Liver (tissue), 9 donors: Measurements from ENCODE around the gene EHD4. TPM values are rescaled to one million over a fixed set of nuclear protein-coding genes. Genes with fewer than 3 reads are reported as not detected.

Source experiments
- DNase-seq: peaks from one replicate; pipeline ENCODE4 v3.0.0-alpha.2; 2017; ENCODE audit warnings: low spot score
- H3K27ac ChIP-seq, 2 donors: one replicate each; pipeline ENCODE4 v1.7.0; 2013; ENCODE audit warnings: inconsistent platforms in 2 of 2, low read length in 2 of 2, control low read depth in 1 of 2, low read depth in 1 of 2, mild to moderate bottlenecking in 1 of 2
- H3K27me3 ChIP-seq, 4 donors: one replicate each; pipeline versions ENCODE4 v1.6.1 to v1.7.0; 2013; ENCODE audit warnings: low read length in 3 of 4, inconsistent platforms in 1 of 4, mild to moderate bottlenecking in 1 of 4, moderate library complexity in 1 of 4; ENCODE audit not compliant: control insufficient read depth in 4 of 4, insufficient read depth in 4 of 4
- H3K36me3 ChIP-seq, 4 donors: one replicate each; pipeline versions ENCODE4 v1.6.1 to v1.7.0; 2013; ENCODE audit warnings: low read length in 3 of 4, mild to moderate bottlenecking in 3 of 4, low read depth in 1 of 4, moderate library complexity in 1 of 4; ENCODE audit not compliant: control insufficient read depth in 4 of 4, insufficient read depth in 3 of 4
- H3K4me1 ChIP-seq, 4 donors: one replicate each; pipeline versions ENCODE4 v1.6.1 to v1.7.0; 2013; ENCODE audit warnings: low read length in 3 of 4, mild to moderate bottlenecking in 3 of 4, moderate library complexity in 1 of 4; ENCODE audit not compliant: control insufficient read depth in 4 of 4, insufficient read depth in 4 of 4
- H3K4me3 ChIP-seq, 3 donors: one replicate each; pipeline versions ENCODE4 v1.6.1 to v1.7.0; 2013; ENCODE audit warnings: low read length in 3 of 3, control low read depth in 1 of 3, low read depth in 1 of 3, mild to moderate bottlenecking in 1 of 3
- H3K9ac ChIP-seq, 2 donors: one replicate each; pipeline ENCODE4 v1.7.0; 2013; ENCODE audit warnings: low read length in 2 of 2, mild to moderate bottlenecking in 2 of 2, moderate library complexity in 2 of 2, control low read depth in 1 of 2, low read depth in 1 of 2
- H3K9me3 ChIP-seq, 4 donors: one replicate each; pipeline versions ENCODE4 v1.6.1 to v1.7.0; 2013; ENCODE audit warnings: low read length in 3 of 4; ENCODE audit not compliant: control insufficient read depth in 4 of 4
- EGR1 ChIP-seq, 2 donors: IDR thresholded peaks; 2 replicates each; pipeline ENCODE4 v1.6.1; 2016 to 2018; ENCODE audit warnings: antibody characterized with exemption in 2 of 2, low read depth in 2 of 2
- FOXA1 ChIP-seq: IDR thresholded peaks from 2 replicates; pipeline ENCODE4 v1.6.1; 2016; ENCODE audit warnings: antibody characterized with exemption
- FOXA2 ChIP-seq: IDR thresholded peaks from 2 replicates; pipeline ENCODE4 v1.6.1; 2016; ENCODE audit warnings: antibody characterized with exemption
- HNF4A ChIP-seq, 2 donors: conservative IDR thresholded peaks; 2 replicates each; pipeline ENCODE4 v1.6.1; 2016; ENCODE audit warnings: antibody characterized with exemption in 2 of 2, mild to moderate bottlenecking in 2 of 2
- HNF4G ChIP-seq: IDR thresholded peaks from 2 replicates; pipeline ENCODE4 v1.6.1; 2016; ENCODE audit warnings: antibody characterized with exemption
- NR2F2 ChIP-seq: IDR thresholded peaks from 2 replicates; pipeline ENCODE4 v1.6.1; 2016; ENCODE audit warnings: antibody characterized with exemption
- RAD21 ChIP-seq, 2 donors: IDR thresholded peaks; 2 replicates each; pipeline ENCODE4 v1.6.1; 2016; ENCODE audit warnings: antibody characterized with exemption in 2 of 2, mild to moderate bottlenecking in 2 of 2
- REST ChIP-seq: IDR thresholded peaks from 2 replicates; pipeline ENCODE4 v1.6.1; 2016; ENCODE audit warnings: antibody characterized with exemption, mild to moderate bottlenecking
- SP1 ChIP-seq: IDR thresholded peaks from 2 replicates; pipeline ENCODE4 v1.6.1; 2018; ENCODE audit warnings: antibody characterized with exemption, mild to moderate bottlenecking
- TAF1 ChIP-seq: conservative IDR thresholded peaks from 2 replicates; pipeline ENCODE4 v1.6.1; 2016; ENCODE audit warnings: antibody characterized with exemption, mild to moderate bottlenecking
- YY1 ChIP-seq: IDR thresholded peaks from 2 replicates; pipeline ENCODE4 v1.6.1; 2016; ENCODE audit warnings: antibody characterized with exemption, mild to moderate bottlenecking
- WGBS: extraction: QIAGEN DNeasy Blood & Tissue Kit; methylation state at CpG from one replicate; pipeline ENCODE4 v1.1.7; 2013; 5-methylcytosine and 5-hydroxymethylcytosine counted together
- polyA plus RNA-seq, 2 donors: library from polyadenylated mRNA; stranded (reverse) in 1 of 2; unstranded in 1 of 2; fragments of 200-250 nt in 1 of 2; fragments of >200 nt in 1 of 2; fragmentation: Nextera tagmentation in 1 of 2; extraction: Ambion mirVana in 1 of 2; gene quantifications; one replicate each; pipeline versions ENCODE4 v1.2.1 to v1.2.3, GENCODE V29; 2013 to 2015
- total RNA-seq, 2 donors: library from RNA; depleted of rRNA; stranded (reverse); fragments of >200 nt; gene quantifications; one replicate each; pipeline ENCODE4 v1.2.3, GENCODE V29; 2014
- TF ChIP-seq, protein P1 (sequence below): IDR thresholded peaks from 2 replicates; pipeline ENCODE4 v1.6.1; 2016; ENCODE audit warnings: antibody characterized with exemption
- TF ChIP-seq, protein P2 (sequence below): fragments of 150-350 bp; IDR thresholded peaks from 2 replicates; pipeline ENCODE4 v1.5.1; 2017; ENCODE audit warnings: improper control_type of control experiment, low read depth, low read length; ENCODE audit not compliant: missing input control
- donor health status: healthy.
- donor health status: healthy.
- donor health status: healthy.
- donor health status: healthy.
- donor health status: healthy.

EHD4 gene
- total and polyA plus RNA-seq, 4 donors, result 3.3 to 10.0 (median 6.2) TPM

DNA sequence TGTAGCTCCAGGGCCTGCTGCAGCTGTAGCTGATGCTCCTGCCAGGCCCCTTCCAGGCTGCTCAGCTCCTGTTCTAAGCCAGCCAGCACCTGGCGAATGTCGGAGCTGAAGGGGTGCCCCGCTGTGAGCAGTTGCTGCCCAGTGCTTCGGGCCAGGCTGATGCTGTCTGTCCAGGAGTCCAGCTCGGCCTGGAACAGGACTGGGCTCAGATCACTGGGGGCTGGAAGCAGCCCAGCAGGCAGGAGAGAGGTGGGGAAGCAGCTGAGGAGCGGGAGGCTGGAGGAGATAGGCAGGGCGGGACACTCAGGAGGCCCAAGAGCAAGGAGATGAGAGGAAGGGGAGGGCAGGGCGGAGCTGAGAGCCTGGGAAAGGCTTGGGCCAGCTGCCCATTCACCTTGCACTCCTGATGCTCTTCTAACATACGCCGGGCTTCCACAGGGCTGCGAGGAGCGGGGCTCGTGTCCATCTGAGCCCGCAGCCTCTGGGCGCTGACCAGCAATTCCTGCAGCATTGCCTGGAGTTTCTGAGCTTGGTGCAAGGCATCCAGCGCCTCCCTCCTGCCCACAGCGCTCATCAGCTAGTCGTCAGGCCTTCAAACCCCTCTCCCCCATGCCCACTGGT is 110.5 kb downstream of the EHD4 start:
- no peaks in the 10 kb centered on the region for H3K27me3 ChIP-seq
- no peaks in the 10 kb centered on the region for H3K36me3 ChIP-seq
- no peak overlapping the region for H3K4me3 ChIP-seq
- no peak for TF ChIP-seq FOXA1
- TF ChIP-seq HNF4G, result no peak
- TF ChIP-seq SP1, result no peak
- no peak for TF ChIP-seq HNF4A (conservative IDR thresholded peaks at IDR 0.05)
- no peak for TF ChIP-seq YY1
- no peak for TF ChIP-seq TAF1
- TF ChIP-seq, protein P1, sequence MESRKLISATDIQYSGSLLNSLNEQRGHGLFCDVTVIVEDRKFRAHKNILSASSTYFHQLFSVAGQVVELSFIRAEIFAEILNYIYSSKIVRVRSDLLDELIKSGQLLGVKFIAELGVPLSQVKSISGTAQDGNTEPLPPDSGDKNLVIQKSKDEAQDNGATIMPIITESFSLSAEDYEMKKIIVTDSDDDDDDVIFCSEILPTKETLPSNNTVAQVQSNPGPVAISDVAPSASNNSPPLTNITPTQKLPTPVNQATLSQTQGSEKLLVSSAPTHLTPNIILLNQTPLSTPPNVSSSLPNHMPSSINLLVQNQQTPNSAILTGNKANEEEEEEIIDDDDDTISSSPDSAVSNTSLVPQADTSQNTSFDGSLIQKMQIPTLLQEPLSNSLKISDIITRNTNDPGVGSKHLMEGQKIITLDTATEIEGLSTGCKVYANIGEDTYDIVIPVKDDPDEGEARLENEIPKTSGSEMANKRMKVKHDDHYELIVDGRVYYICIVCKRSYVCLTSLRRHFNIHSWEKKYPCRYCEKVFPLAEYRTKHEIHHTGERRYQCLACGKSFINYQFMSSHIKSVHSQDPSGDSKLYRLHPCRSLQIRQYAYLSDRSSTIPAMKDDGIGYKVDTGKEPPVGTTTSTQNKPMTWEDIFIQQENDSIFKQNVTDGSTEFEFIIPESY, result no peak
- TF ChIP-seq NR2F2, result no peak
- TF ChIP-seq REST, result no peak
- no peak for TF ChIP-seq EGR1 (IDR thresholded peaks at IDR 0.05; ENCODE audit: low read depth in 2 of 2)
- no peaks in the 10 kb centered on the region for H3K9me3 ChIP-seq
- H3K4me1 ChIP-seq, result peaks cover 0 to 8% (median 6%) of the 10 kb centered on the region in 4 donors
- WGBS, result 96% methylated on average over 18 of the region's 18 CpGs
- H3K9ac ChIP-seq, result no peak overlapping the region
- no peak overlapping the region for H3K27ac ChIP-seq
- no peak for DNase-seq

- WGBS, result 56% methylated on average over 15 of the region's 15 CpGs
- TF ChIP-seq SP1, result no peak
- peak; percentile 92 for TF ChIP-seq NR2F2
- no peak for TF ChIP-seq FOXA2
- TF ChIP-seq, protein P1, result no peak
- no peak for TF ChIP-seq REST
- TF ChIP-seq, protein P2, sequence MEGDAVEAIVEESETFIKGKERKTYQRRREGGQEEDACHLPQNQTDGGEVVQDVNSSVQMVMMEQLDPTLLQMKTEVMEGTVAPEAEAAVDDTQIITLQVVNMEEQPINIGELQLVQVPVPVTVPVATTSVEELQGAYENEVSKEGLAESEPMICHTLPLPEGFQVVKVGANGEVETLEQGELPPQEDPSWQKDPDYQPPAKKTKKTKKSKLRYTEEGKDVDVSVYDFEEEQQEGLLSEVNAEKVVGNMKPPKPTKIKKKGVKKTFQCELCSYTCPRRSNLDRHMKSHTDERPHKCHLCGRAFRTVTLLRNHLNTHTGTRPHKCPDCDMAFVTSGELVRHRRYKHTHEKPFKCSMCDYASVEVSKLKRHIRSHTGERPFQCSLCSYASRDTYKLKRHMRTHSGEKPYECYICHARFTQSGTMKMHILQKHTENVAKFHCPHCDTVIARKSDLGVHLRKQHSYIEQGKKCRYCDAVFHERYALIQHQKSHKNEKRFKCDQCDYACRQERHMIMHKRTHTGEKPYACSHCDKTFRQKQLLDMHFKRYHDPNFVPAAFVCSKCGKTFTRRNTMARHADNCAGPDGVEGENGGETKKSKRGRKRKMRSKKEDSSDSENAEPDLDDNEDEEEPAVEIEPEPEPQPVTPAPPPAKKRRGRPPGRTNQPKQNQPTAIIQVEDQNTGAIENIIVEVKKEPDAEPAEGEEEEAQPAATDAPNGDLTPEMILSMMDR, result peak; percentile 22
- TF ChIP-seq HNF4G, result no peak
- TF ChIP-seq RAD21 (IDR thresholded peaks at IDR 0.05), result peak in 1 of 2 donors; percentile 65
- no peak for DNase-seq
- Histone ChIP-seq H3K4me1 (no peaks in the 10 kb centered on the region), H3K4me3 (no peak overlapping the region), H3K27ac (no peak overlapping the region), H3K36me3 (no peaks in the 10 kb centered on the region), H3K9ac (no peak overlapping the region), H3K27me3 (no peaks in the 10 kb centered on the region), H3K9me3 (no peaks in the 10 kb centered on the region)
Measured at GRCh38 chr15:41860049-41860828, 112.1 kb downstream of the EHD4 start.
